Left colon (tissue), 2 donors: ENCODE results near the gene ENPP6. TPM values are rescaled to one million over a fixed set of nuclear protein-coding genes. Genes with fewer than 3 reads are reported as not detected.
A peak's percentile ranks its signal among the peaks of the same experiment; 100 is the strongest.

Source experiments
- ATAC-seq: fragments of 200-7000 bp; cut with Tn5 transposase; one replicate; pipeline ENCODE4 v1.9.1; 2020; ENCODE audit warnings: mild to moderate bottlenecking, moderate library complexity
- DNase-seq, 2 donors: peaks; one replicate each; pipeline ENCODE4 v3.0.0-alpha.2; 2020
- intact Hi-C, 2 donors: fragments of 100-400 bp; cut with DNase I in 1 of 2; cut with micrococcal nuclease in 1 of 2; formaldehyde crosslinking; loops; one replicate each; pipeline versions ENCODE4 v1.11.2 to v1.14.0; 2022; cut with DNase I, micrococcal nuclease
- total RNA-seq, 2 donors: library from RNA; stranded (reverse); fragmentation: NEBNext Ultra II Directional; extraction: Animal tissue kit (Norgen Biotek cat#: 25700); gene quantifications; one replicate each; pipeline ENCODE4 v1.2.1, GENCODE V29; 2021
- donor health status: DM: no; HTN: no; CAD: no.
- donor health status: DM: yes; HTN: yes; CAD: no.

Gene ENPP6
- total RNA-seq, 2 donors from 2014 or later: 0.24 to 1.5 TPM

DNA sequence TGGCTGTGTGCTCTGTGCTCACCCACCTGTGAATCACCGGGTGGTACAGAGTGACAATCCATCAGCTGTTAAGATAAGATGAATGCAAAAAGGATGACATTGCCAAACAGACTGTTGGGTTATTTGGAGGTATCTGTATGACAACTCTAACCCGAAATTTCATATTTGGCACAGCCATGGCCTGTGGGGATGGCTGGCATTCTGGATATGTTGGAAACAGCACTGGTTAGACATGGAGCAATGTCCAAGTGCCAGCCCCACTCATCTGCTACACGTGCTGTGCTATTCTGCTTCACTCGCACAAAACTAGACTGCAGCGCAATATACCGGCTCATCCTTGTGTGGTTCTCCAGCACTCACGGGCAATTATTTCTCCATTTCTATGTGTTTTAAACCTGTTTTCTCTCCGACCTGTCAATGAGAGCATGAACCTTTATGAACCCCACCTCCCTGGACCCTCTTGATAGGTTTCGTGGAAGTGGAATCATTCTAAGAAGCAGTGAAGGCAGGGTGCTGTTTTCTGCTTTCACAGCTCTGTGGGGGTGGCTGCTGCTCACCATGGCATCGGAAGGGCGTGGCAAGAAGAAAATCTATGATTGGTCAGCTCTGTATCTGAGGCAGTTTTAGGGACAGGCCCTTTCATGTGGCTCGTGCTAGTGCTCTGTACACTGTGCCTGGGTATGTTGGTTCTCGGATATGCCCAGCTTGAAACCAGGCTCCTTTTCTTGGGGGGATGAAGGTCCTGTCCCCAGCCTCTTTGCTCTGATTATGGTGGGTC, 94.9 kb downstream of the ENPP6 start:
- intact Hi-C loops: no loop called here
- ATAC-seq (no peak), DNase-seq (no peak)

DNA sequence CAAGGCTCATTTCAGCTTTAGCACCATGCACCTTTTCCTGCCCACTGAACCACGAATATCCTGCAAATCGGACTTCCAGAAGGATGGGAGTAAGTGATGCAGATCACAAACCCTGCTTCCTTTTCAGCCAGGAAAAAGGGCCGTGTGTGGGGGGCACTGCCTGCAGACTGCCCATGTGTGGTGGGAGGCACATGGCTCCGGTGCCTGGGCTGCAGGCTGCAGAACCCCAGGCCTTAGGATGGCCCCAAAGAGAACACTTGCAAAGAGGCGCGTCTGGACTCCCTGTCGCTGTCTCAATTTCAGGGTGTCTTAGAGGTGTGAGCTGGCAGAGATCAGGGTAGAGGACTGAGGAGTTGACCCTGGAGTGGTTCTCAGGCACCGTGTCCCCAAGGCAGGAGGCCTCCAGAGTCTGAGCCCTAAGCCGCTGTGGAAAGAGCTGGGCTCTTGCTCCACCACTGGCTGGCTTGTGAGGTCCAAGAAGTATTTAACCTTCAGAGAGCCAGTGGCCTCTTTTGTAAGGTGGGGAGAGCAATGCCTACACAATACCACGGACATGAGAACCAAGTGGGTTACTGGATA, 97.0 kb downstream of the ENPP6 start:
- no peak for ATAC-seq
- DNase-seq: no peak
- intact Hi-C loops: no loop called here

DNA sequence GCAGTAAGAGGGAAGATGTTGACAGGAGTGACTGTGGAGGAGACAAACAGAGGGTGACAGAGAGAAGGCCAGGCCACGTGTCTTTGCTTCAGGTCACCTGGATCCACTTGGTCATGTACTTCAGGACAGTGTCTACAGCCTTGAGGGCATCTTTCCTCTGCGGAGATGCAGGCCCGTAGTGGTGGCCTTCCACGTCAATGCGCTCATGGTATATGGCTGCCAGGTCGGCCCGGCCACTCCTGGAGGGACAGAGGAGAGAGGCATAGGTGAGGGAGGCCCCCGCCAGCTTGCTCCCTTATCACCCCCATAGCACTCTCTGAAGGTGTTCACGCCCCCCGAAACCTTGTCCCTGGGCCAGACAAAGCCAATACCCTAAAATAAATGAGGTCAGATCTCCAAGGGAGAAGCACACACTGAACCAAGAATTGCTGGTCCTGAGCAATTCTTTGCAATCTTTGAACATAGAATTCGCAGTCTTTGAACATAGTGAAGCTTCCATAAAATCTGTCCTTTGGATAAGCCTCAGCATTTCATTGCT, 99.9 kb downstream of the ENPP6 start:
- no peak for ATAC-seq
- DNase-seq: no peak
- intact Hi-C loops: no loop called here

DNA sequence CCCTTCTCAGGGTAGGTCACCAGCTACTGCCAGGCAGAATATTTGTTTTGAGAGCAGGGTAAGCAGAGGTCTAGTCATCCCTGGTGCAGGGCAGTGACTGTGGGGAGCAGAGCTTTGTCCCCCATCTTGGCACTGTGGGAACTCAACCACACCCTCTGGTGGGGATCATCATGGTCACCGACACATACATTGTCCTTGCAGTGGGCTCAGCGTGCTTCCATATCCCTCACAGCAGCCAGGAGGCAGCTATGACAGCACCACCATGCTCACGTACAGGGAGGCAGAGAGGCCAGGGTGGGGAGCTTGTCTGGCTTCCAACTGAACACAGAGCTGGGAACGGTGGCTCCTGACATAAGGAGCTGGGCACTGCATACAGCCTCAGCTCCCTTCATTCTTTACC, 102.3 kb downstream of the ENPP6 start:
- ATAC-seq (no peak), DNase-seq (no peak)
- intact Hi-C loops: no loop called here

DNA sequence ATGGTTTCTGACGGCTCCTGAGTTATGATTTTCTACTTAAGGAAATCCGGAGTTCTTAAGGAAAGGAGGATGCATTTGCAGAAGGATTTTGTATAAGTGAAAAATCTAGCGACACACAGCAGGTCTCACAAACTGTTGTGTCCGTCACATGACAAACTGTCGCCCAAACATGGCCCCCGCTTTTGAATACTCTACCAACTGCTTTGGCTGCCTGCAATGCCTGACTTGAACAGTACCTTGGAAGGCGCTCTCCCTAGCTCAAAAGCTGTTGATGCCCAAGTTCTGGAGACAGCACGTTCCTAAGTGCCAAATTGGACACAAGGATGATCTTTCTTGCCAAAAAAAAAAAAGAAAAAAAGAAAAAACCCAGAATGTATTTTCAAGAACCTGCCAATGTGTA, 103.2 kb downstream of the ENPP6 start:
- ATAC-seq (no peak), DNase-seq (no peak)
- intact Hi-C loops: no loop called here

DNA sequence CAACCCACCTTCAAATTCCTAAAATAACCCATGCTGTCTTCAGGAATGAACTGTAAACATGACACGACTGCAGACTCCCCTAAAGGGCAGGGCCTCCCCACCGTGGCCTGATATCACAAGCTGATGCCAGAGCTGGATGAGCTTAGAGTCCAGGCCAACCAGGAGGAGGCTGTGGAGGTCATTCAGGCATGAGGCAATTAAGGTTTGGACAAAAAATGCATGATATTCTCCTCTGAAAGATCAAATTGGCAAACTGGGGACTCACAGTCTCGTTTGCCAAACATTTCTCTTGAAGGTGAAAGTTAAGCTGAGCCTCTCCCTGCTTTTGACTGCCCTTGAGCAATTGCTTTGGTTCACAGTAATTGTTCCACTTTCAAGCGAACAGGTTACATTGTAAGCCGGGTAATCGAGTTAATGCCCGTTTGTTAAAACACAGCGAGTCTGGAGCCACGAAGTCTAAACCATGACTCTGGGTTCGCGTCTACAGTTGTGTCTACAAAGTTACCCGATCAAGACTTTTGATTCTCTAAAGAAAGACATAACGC, 105.6 kb downstream of the ENPP6 start:
- DNase-seq (no peak), ATAC-seq (no peak)
- intact Hi-C loops: no loop called here

DNA sequence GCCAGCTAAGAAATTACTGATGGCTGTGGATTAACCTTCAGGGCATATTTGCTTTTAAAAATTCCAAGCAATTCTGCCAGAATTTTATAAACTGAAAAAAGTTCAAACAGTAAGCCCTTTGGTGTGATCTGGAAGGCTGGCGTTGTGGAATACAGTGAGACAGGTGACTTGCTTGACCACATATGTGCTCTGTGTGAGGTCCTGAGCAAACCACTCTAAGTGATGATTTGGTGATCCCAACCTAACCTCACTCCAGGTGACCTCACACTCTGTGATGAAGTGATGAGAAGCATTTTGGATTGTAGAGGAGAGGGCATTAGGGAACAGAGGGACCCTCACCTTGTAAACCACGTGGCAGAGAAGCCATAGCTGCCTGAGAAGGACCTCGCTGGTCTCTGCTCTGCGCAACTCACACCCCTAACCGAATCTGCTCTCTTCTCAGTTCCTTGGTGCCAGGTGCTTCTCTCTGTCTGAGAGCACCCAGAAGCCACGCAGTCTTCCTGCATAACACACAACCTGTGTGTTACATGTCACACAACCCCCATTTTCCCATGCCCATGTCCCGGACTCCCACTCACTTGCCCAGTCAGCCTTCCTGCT, 106.3 kb downstream of the ENPP6 start:
- intact Hi-C loops: no loop called here
- no peak for DNase-seq
- no peak for ATAC-seq

DNA sequence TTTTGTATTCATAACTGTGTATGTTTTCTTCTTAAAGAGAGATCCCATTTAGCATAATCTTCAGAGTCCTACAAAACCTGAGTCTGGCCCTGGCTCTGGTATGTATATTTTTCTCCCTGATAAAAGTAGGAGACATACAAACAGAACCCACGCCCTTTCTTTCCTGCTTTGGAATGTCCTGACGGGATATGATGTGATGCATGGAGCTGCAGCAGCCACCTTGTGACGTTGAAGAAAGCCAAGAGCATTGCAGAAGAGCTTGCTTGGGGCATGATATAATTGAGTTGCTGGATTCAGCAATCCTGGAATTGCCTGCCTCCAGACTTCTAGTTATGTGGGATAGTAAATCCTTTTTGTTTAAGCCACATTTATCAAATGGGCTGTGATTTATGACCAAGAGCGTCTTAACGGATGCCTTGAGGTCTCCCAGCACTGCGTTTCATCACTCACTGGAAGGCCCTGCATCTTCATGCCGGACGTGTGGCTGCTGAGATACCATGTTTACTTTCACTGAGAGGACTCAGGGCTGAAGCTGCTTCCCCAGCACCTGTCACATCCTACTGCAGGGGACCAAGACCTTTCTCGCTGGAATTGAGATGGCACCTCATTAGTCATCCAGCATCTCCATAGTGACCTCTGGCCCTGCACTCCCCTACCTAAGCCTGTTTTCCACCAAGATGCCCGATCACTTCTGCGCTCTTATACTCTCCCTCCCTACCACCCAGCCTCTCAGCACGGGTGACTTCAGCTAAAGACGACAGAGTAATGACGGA, 107.0 kb downstream of the ENPP6 start:
- intact Hi-C loops: no loop called here
- no peak for ATAC-seq
- DNase-seq: no peak

DNA sequence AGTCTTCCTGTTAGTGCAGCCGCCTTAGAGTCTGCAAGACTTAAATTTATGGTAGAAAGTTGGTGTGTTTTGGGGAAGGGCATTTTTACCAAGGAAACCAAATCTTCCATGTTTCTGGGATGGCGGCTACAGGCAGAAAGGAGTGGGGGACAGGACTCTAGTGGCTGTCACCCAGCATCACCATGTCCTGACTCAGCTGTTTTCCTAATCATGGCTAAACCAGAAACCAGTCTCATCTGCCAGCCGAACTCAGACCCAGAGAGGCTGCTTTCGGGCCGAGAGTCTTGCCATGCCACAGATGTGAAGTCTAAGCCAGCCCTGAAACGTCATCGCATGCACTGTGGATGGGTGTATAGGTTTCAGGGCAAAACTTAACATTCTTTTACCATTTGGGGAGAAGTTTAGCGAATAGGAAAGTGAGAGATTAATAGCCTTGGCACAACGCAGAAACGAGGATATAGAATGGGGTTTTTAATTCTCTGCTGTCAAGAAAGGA, 109.6 kb downstream of the ENPP6 start:
- intact Hi-C loops: no loop called here
- no peak for DNase-seq
- no peak for ATAC-seq

DNA sequence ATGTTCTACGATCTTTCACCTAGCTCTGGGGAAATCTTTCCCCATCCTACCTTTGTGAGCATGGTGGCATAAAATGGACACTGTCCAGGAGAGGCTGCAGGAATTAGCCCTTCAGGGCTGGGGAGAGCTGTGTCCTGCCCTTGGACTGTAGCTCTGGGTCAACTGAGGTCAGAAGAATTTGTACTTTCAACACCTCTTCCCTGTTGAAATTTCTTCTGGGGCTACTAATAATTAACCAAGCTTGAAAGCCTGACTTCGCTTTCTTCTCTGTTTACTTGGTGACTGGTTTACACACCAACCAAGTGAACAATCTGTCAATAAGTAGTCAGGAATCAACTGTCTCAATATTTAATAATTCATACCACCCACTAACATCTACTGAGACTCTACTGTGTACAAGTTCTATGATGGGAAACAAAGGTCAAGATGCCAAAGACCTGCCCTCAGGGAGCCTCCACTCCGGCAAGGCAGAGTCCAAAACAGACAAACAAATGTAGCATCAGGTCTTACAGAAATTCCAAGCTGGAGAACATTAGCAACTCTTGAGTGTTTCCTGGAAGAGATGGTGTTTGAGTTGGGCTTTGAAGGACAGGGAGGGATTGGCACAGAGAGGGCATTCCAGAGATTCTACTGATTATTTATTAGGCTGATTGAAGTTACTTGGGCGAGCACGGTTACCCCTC, 113.1 kb downstream of the ENPP6 start:
- DNase-seq: no peak
- no peak for ATAC-seq
- intact Hi-C loops: no loop called here

DNA sequence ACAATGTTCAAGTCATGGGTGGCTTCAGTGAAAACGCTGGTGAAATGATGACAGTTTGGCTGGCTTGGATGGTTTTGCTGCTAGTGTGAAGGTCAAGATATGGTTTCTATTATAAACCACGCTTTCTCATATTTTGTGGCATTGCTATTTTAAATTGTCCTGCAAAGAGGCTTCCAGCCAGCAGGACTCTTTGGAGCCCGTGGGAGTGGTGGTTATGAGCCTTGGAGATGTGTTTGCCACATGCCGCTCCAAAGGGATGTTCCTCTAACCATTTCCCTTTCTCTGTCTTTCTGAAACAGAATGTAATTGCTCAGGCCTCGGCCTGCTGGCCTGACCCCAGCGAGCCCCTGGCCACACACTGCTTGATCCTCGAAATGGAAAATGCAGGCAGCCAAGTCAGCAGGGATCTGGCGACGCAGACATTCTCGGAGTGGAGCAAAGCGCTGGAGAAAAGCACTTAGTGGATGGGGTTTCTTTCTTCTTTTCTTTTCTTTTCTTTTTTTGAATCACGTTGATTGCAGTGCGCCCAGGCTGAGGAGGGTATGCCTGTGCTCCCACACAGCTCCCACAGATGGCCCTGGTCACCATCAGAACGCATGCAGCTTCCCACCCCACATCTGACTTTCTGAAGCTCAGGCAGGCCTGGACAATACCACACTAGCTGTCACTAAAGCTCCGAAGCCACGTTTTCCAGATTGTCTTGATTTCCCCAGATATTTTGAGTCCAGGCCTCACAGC, 114.0 kb downstream of the ENPP6 start:
- intact Hi-C loops: no loop called here
- ATAC-seq: no peak
- no peak for DNase-seq

DNA sequence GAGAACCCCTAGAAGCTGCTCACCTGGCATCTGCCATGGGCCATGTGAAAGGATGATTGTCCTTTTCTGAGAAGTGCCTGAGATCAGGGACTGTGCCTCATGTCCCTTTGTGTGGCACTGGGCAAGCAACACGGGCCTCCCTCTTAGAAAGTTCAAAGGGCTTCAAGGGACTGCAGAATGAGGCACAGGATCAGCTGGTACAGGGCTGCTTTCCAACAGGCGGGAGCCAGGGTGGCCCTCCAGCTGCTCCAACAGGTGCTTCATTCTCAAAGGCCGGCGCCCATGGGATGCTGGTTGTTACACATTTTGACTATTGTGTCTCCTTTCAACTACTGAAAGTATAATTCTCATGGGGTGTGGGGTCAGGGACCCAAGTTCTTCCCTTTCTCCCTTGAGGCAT, 114.7 kb downstream of the ENPP6 start:
- intact Hi-C loops: no loop called here
- no peak for ATAC-seq
- no peak for DNase-seq

DNA sequence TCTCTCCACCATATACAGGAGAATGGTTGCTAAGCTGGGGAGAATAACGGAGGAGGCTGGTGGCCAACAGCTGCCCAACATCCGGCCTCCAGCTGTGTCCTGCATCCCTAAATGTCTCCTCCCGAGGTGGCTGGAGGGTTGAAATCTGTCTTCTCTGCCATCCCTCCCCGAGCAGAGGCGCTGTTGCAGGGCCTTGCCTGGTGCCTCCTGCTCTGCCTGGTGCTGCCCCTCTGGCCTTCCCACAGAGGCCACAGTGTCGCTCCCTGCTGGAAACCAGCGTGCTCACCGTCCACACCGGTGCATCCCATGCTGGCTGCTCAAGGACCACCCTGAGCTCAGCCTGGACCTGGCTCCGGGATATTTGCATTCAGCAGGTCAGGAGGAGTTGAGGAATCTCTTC, 115.2 kb downstream of the ENPP6 start:
- intact Hi-C loops: no loop called here

DNA sequence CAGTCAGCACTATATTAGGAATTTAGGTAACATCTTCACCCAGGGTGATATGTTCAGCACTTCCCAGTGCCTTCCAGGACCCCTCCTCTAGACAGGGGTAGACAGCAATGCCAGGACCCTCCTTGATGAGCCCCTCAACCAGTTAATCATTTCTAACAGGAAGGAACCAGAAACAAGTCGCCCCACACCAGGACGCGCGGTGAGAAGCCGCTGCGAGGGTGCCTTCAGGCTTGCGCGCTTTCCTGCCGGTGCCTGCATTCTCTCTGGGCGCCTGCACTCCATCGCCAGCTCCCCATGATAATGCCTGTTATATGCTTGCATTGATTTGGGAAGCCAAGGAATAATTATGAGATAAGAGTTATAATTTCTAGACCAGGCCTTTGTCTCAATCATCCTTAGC, 116.0 kb downstream of the ENPP6 start:
- intact Hi-C loops: no loop called here
- ATAC-seq (no peak), DNase-seq (no peak)

More for the DNA sequence above, 115.2 kb downstream of the ENPP6 start:
- no peak for DNase-seq
- no peak for ATAC-seq

DNA sequence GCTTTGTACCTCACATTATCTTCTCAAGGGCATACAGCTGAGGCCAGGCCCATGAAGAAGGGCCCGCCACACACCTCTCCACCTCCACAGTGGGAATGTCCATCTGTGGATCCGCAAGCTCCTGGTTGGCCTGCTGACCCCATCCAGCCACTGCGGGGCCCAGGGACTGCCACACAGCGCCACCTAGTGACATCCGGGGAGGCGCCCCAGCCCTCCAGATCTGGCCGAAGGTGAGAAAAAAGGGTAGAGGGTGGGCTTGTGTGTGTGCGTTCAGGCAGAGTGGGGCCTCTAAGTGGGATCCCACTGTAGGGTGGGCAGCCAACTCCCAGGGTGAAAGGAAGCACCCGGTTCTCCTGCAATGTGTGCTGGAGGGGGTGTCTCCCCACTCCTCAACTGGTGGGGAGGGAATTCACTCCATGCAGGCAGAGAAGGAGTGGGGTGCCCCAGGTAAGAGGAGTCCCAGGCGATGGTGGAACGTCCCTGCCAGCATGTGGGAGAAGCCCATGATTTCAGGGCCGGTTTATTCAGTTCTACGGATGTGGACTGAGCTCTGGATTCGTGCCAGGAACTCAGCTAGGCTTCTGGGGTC, 117.3 kb downstream of the ENPP6 start:
- ATAC-seq (peak; percentile 69), DNase-seq (peak; percentile 32 to 36)
- intact Hi-C loops: no loop called here

DNA sequence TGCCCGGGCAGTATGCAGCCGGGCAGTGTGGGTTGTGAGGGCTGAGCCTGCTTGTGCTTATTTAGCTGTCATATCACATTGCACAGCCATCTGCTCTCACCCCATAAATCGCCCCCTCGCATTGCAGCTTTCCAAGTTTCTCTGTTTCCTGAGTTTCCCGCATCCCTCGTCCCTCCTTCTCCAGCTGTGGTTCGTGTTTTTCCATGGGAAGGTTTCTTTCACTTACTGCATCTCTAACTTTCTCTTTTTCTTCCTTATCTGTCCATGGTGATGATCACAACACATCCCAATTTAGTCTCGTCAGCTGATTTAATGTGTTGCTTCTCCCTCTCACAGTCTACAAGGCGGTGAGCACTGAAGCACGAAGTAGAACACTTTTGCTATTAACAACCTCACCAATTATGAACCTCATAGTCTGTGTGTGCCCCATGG, 118.1 kb downstream of the ENPP6 start:
- ATAC-seq: no peak
- intact Hi-C loops: loop anchor here in 1 of 2 donors (10.0 kb wide), 1 partner anchor 255 kb away; no protein-coding TSS in a partner anchor
- no peak for DNase-seq

DNA sequence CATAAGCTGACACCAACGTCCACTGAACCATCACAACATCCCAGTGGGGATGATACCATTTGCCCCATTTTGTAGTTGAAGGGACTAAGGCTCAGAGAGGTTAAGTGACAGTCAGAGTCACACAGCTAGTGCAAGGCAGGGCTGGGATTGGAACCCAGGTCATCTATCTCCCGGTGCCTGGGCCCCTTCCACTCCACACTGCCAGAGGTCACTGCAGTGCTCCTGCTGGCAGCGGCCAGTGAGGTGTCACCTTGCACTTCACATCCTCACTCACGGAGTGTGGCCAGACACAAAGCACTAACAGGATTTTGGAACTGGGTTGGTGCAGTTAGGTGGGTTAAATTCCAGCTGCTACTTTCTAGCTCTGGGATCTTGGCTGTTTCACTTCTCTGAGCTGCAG, 118.7 kb downstream of the ENPP6 start:
- ATAC-seq: no peak
- intact Hi-C loops: loop anchor here in 1 of 2 donors (10.0 kb wide), 1 partner anchor 254 kb away; no protein-coding TSS in a partner anchor

More for the DNA sequence above, 118.7 kb downstream of the ENPP6 start:
- DNase-seq: no peak
